ENCODE measurements around the gene GFRA1. TPM values are rescaled to one million over a fixed set of nuclear protein-coding genes. Genes with fewer than 3 reads are reported as not detected.

GFRA1 gene
- total and polyA plus RNA-seq, 10 donors, result 0.52 to 36.5 (median 4.5) TPM

- H3K27ac ChIP-seq, result no peak overlapping the region
- intact Hi-C loops (cut with DNase I; ENCODE audit: low total_unique reads), result no loop called here
- peaks cover 0 to 9% (median 0%) of the 10 kb centered on the region in 7 donors for H3K27me3 ChIP-seq (replicated peaks in 1 of 7)
- H3K4me3 ChIP-seq, result no peak overlapping the region
- H3K9me3 ChIP-seq, result no peaks in the 10 kb centered on the region
- TF ChIP-seq POLR2A (IDR thresholded peaks at IDR 0.05) (no peak), CTCF (IDR thresholded peaks at IDR 0.05 in 8 of 11, conservative IDR thresholded peaks at IDR 0.05 in 3 of 11) (no peak), POLR2AphosphoS5 (IDR thresholded peaks at IDR 0.05) (no peak)
- no peaks in the 10 kb centered on the region for H3K36me3 ChIP-seq
- DNase-seq, result no peak
- H3K4me1 ChIP-seq, result no peaks in the 10 kb centered on the region
- WGBS, 5 donors, result 79 to 90% (median 87%) methylated on average over 12 of the region's 12 CpGs
These were observed 21.2 kb downstream of the GFRA1 start for GRCh38 chr10:116251602-116252395.

GRCh38 chr10:116247691-116248090, 25.3 kb downstream of the GFRA1 start:
- Histone ChIP-seq H3K4me1 (no peaks in the 10 kb centered on the region), H3K27me3 (replicated peaks in 1 of 7) (no peaks in the 10 kb centered on the region), H3K36me3 (no peaks in the 10 kb centered on the region), H3K27ac (no peak overlapping the region), H3K4me3 (no peak overlapping the region), H3K9me3 (no peaks in the 10 kb centered on the region)
- intact Hi-C loops (cut with DNase I; ENCODE audit: low total_unique reads), result no loop called here
- no peak for DNase-seq
- no peak for TF ChIP-seq CTCF (IDR thresholded peaks at IDR 0.05 in 8 of 11, conservative IDR thresholded peaks at IDR 0.05 in 3 of 11)
- no peak for TF ChIP-seq POLR2AphosphoS5 (IDR thresholded peaks at IDR 0.05)
- no peak for TF ChIP-seq POLR2A (IDR thresholded peaks at IDR 0.05)

- H3K4me3 ChIP-seq, result no peak overlapping the region
- no peak overlapping the region for H3K27ac ChIP-seq
- intact Hi-C loops (cut with DNase I; ENCODE audit: low total_unique reads), result no loop called here
- no peak for DNase-seq
- WGBS, 5 donors, result 76 to 84% (median 79%) methylated on average over 9 of the region's 9 CpGs
- H3K4me1 ChIP-seq, result no peaks in the 10 kb centered on the region
- no peaks in the 10 kb centered on the region for H3K36me3 ChIP-seq
- TF ChIP-seq POLR2A (IDR thresholded peaks at IDR 0.05), result no peak
- no peak for TF ChIP-seq POLR2AphosphoS5 (IDR thresholded peaks at IDR 0.05)
- no peaks in the 10 kb centered on the region for H3K27me3 ChIP-seq (replicated peaks in 1 of 7)
- no peaks in the 10 kb centered on the region for H3K9me3 ChIP-seq
These were observed 26.7 kb downstream of the GFRA1 start for GRCh38 chr10:116246263-116246662.

GRCh38 chr10:116245156-116245555, 27.9 kb downstream of the GFRA1 start:
- intact Hi-C loops (cut with DNase I; ENCODE audit: low total_unique reads), result no loop called here
- DNase-seq, result no peak
- H3K9me3 ChIP-seq, result no peaks in the 10 kb centered on the region

More at GRCh38 chr10:116245156-116245555, 27.9 kb downstream of the GFRA1 start:
- Histone ChIP-seq H3K36me3 (no peaks in the 10 kb centered on the region), H3K27me3 (replicated peaks in 1 of 7) (no peaks in the 10 kb centered on the region), H3K4me1 (no peaks in the 10 kb centered on the region), H3K4me3 (no peak overlapping the region), H3K27ac (no peak overlapping the region)
- TF ChIP-seq POLR2A (IDR thresholded peaks at IDR 0.05), result no peak
- TF ChIP-seq POLR2AphosphoS5 (IDR thresholded peaks at IDR 0.05), result no peak
- no peak for TF ChIP-seq CTCF (IDR thresholded peaks at IDR 0.05 in 8 of 11, conservative IDR thresholded peaks at IDR 0.05 in 3 of 11)
- WGBS, 5 donors, result 69 to 88% (median 83%) methylated on average over 2 of the region's 2 CpGs

Data from spleen (tissue), 11 donors.